VCaP (cell line): ENCODE results near the gene SEC14L1.
"Not testable (repeated sequence)": the region's sequence is repeated elsewhere in the genome, so short reads cannot be mapped to it uniquely, and the experiment has no call there.

Experiments
- H3K27ac ChIP-seq: fragments of 450-650 bp; 2 replicates; pipeline ENCODE4 v1.5.1; 2017
- CTCF ChIP-seq: fragments of 450-650 bp; conservative IDR thresholded peaks from 2 replicates; pipeline ENCODE4 v1.5.1; 2017; ENCODE audit warnings: mild to moderate bottlenecking, moderate library complexity

SEC14L1 gene

DNA sequence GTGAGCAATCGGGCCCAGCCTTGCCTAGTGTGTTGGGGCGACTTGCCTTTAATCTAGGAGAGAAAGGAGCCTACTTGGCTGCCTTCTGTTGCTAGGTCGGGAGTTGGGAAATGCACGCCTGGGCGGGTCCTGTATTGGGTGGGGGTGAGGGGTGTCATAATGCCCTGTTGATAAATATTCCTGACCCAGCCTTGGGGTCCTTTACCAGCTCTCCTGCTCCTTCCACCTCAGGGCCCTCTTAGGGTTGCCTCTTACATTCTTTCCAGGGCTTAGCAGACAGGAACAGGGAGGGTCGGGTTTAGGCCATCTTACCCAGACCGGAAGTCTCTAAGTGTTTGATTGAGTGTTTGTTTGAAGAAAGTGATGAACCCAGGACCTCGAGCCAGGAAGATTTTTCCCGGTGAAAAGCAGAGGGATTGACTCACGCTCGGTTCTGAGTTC, 112.9 kb downstream of the SEC14L1 start:
- no peak overlapping the region for H3K27ac ChIP-seq
- TF ChIP-seq CTCF, result no peak

GRCh38 chr17:77254951-77255825, 114.4 kb downstream of the SEC14L1 start:
- no peak overlapping the region for H3K27ac ChIP-seq
- TF ChIP-seq CTCF, result no peak

DNA sequence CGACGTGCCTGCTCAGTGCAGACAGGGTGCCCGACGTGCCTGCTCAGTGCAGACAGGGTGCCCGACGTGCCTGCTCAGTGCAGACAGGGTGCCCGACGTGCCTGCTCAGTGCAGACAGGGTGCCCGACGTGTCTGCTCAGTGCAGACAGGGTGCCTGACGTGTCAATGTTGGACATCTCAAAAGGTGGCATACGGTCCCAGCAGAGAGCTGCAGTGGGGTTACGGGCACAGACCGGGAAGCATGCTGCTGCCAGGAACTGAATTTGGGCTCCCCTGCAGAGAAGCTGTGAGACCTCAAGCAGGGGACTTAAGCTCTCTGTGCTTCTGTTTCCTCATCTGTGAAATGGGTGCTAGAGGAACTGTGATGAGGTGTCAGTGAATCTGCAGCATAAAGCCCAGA, 115.2 kb downstream of the SEC14L1 start:
- not testable (repeated sequence) for H3K27ac ChIP-seq

DNA sequence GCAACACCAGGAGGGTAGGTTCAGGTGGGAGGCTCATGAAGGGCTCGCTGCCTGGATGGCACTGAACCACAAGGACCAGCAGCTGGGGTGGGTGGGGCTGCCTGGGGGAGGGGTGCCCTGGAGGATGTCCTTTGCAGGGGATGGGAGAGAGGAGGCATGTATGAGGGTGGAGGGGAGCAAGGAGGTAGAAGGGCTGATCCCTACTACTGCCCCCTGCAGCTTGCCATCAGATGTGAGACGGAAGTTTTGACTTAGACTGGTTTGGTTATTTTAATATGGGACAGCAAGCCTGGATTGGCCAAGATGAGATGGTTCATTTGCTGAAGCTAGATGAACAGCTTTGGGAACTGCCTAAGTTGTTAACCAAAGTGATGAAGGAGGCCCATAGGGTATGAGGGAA, 115.9 kb downstream of the SEC14L1 start:
- no peak for TF ChIP-seq CTCF
- H3K27ac ChIP-seq, result no peak overlapping the region

GRCh38 chr17:77257169-77257568, 116.4 kb downstream of the SEC14L1 start:
- TF ChIP-seq CTCF, result no peak
- H3K27ac ChIP-seq, result no peak overlapping the region

GRCh38 chr17:77257596-77258458, 117.1 kb downstream of the SEC14L1 start:
- H3K27ac ChIP-seq, result no peak overlapping the region
- no peak for TF ChIP-seq CTCF

DNA sequence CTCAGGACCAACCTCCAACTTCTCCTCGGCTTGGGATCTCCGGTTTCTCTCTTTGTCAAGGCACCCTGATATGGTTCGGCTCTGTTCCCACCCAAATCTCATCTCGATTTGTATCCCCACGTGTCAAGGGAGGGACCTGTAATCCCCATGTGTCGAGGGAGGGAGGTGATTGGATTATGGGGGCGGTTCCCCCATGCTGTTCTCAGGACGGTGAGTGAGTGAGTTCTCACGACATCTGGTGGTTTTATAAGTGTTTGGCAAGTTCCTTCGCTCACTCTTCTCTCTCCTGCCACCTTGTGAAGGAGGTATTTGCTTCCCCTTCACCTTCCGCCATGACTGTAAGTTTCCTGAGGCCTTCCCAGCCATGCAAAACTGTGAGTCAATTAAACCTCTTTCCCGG, 117.9 kb downstream of the SEC14L1 start:
- no peak overlapping the region for H3K27ac ChIP-seq
- TF ChIP-seq CTCF, result no peak
